HL-60/S4 treated with retinoic acid at 250 ng/mL for 4 days and 3 days (cell line): ENCODE results near the gene BFAR.
"Not testable (repeated sequence)": the region's sequence is repeated elsewhere in the genome, so short reads cannot be mapped to it uniquely, and the experiment has no call there.

Experiments
- in situ Hi-C: fragments of 300-500 bp; cut with MboI; formaldehyde crosslinking; loops from 2 replicates; pipeline ENCODE4 v1.7.0; 2022; ENCODE audit warnings: low sequenced_read_pairs

BFAR gene

DNA sequence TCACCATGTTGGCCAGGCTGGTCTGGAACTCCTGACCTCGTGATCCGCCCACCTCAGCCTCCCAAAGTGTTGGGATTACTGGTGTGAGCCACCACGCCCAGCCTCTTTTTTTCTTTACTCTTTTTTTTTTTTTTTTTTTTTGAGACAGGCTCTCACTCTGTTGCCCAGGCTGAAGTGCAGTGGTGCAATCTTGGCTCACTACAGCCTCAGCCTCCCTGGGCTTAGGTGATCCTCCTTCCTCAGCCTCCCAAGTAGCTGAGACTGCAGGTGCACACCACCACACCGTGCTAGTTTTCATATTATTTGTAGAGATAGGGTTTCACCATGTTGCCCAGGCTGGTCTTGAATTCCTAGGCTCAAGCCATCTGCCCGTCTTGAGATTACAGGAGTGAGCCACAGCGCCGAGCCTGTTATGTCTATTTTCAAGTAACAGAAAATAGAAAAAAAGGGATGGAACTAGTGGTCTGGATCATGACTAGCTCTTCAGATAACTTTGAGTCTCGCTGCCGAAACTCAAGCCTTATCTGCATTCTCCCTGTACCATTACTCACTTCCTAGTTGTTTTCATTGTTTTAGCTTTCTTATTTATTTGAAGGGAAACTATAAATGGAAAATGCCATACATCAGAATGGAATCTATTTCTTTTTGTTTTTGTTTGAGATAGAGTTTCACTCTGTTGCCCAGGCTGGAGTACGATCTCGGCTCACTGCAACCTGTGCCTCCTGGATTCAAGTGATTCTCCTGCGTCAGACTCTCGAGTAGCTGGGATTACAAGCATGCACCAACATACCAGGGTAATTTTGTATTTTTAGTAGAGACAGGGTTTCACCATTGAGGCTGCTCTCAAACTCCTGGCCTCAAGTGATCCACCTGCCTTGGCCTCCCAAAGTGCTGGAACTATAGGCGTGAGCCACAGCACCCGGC lies 53.4 kb downstream of the BFAR start:
- in situ Hi-C loops, result not testable (repeated sequence)

DNA sequence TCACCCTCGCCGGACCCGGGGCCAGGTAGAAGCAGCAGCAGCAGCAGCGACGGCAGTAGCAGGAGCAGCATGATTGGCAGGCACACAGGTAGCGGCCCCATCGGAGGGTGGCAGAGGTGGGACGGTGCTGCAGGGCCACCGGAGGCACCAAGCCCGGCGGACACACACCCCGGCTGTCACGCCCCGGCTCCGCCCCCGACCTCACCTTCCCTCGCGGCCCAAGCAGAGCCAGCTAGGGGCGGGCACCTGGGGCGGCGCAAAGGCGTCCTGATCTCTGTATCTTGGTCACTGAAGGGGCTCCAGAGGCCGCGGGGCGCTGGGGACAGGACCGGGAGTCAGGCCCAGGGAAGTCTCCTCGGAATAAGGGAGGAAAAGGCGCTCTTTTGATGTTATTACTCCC lies 61.4 kb downstream of the BFAR start, which contains the start of gene PLA2G10:
TSS of gene PLA2G10 (minus strand) at position 180 of the 400 bp plus-strand sequence. CDS start at position 101, 79 bp downstream.
- in situ Hi-C loops, result not testable (repeated sequence)

- in situ Hi-C loops, result not testable (repeated sequence)
Observed at GRCh38 chr16:14701859-14702258, 69.1 kb downstream of the BFAR start.

- in situ Hi-C loops, result not testable (repeated sequence)
Observed at GRCh38 chr16:14702672-14703071, 69.9 kb downstream of the BFAR start.

GRCh38 chr16:14703156-14704011 lies 70.6 kb downstream of the BFAR start, which contains the start of gene NPIPA3:
Gene NPIPA3 (plus strand): TSS chr16:14703411. CDS start chr16:14708944, 5,533 bp downstream.
- in situ Hi-C loops, result not testable (repeated sequence)
